Activated CD4-positive, alpha-beta T cell treated with anti-CD3 and anti-CD28 coated beads, Interleukin-10, Interleukin-2, amounts not matched to agents 100 ng/mL and 50 ng/mL, durations not matched to agents 16 hours and 8 hours (primary cell): ENCODE measurements around the gene TAMALIN.

ENCODE experiments used
- DNase-seq: peaks from one replicate; pipeline ENCODE4 v3.0.0-alpha.2; 2020

Gene TAMALIN

DNA sequence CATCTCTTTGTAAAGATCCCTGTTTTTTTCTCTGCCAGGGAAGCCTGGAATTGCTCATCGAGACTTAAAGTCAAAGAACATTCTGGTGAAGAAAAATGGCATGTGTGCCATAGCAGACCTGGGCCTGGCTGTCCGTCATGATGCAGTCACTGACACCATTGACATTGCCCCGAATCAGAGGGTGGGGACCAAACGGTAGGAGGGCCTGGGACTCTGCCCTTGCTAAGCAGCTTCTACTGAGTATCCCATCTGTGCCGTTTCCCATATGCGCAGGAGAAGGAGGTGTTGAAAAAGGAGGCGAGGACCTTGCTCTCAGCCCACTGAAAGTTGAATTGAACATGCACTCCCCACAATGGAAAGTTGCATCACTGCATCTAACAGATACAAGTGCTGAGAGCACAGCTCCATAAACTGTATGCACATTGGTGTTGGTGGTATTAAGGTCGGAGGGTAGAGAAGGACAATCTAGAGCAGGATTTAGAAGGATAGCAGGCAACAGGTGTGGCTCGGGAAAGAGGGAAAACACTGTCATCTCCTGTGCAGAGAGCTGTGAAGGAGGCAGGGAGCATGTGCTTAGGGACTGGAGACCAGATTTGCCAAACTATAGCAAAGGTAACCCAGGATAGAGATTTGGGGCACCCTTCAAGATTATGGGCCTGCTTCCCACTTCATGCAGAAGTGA lies 21.5 kb upstream of the TAMALIN start:
- no peak for DNase-seq

- no peak for DNase-seq
Observed at GRCh38 chr12:51986834-51987233, 19.9 kb upstream of the TAMALIN start.

DNA sequence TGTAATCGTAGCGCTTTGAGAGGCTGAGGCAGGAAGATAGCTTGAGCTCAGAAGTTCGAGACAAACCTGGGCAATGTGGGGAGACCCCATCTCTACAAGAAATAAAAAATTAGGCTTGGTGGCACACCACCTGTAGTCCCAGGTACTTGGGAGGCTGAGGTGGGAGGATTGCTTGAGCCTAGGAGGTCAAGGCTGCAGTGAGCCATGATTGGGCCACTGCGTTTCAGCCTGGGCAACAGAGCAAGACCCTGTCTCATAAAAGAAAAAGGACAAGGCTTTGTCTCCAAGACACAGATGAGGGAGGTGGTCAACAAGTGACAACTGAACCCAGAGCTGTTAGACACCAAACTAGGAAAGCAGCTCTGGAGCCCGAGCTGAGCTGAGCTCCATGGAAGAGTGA lies 14.5 kb upstream of the TAMALIN start:
- no peak for DNase-seq

GRCh38 chr12:51994539-51994820 lies 12.3 kb upstream of the TAMALIN start:
- DNase-seq: no peak

- no peak for DNase-seq
Observed at GRCh38 chr12:51994959-51995358, 11.8 kb upstream of the TAMALIN start.

GRCh38 chr12:51997136-51997535 lies 9.6 kb upstream of the TAMALIN start:
- DNase-seq: no peak

DNA sequence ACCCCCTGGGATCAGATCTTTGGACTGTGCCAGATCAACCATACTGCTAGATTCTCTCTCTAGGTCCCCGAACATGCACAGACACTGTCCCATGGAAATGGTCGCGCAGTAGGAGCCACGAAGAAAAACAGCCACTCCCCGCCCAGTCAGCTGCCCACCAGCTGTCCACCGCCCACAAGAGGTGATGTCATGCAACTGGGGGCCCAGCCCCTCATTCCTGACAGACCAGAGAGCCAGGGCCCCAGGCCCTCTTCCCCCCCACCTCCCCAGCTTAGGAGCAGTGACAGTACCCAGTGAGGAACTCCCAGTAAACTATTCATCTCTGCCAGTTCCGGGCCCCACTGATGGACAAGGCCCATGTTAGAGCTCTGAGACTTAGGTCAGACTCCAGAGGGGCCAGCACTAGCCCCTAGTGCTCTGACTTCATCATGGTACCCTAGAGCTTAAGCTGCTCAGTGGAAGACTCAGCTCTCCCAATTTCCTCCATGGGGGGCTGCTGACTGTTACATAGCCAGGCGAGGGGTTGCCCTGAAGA lies 3.7 kb upstream of the TAMALIN start:
- DNase-seq: no peak

GRCh38 chr12:52003591-52003990 lies 3.2 kb upstream of the TAMALIN start:
- no peak for DNase-seq

DNA sequence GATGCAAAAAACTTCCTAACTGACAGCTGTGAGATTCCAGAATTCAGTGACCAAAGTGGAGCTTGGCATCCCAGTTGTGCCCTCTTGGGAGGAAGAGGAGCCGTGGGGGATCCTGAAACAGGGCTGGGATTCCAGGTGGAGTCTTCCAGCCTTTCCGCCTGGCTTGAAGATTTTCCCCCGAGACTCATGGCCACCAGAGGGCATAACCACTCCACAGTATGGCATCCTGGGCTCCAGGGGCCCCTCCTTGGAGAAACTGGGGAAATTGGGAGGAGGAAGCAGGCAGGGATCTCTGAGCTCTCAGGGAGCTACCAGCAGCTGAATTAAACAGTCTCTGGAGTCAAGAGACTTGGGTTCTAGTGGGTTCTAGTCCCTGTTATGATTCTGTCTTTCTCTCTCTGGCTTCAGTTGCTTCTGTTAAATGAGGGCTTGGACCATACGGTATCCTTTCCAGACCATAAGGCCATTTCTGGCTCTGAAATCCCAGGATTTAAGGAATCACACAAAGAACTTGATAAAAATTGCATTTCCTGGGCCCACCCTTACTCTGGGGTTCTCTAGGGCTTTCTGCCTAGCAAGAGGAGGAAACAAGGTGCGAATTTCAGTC lies 2.6 kb upstream of the TAMALIN start:
- DNase-seq: no peak

DNA sequence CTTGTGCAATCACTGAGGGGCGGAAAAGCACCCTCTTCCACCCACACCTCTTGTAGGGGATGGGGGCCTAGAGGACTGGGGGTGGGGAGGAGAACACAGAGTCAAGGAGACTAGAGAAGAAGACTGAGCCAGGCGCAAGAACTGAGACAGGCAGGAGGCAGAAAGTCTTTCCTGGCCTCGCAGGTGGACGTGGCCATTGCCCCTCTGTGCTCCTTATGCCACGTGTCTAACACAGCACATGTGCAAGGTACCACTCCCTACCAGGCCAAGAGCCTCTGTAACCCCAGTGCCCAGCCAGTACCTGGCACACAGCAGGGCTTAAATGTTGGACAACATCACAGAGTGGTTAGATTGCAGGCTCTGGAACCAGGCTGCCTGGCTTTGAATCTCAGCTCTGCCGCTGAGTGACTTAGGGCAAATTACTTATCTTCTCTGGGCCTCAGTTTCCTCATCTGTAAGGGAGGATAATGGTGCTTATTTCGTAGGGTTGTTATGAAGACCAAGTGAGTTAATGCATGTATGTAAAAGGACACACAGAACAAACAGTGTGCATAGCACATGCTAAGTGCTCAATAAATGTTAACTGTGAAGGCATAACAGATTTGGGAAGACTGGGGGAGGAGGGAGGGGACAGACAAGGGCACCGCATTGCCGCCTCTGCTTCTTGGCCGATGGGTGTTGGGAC lies 1.4 kb upstream of the TAMALIN start:
- DNase-seq: no peak

DNA sequence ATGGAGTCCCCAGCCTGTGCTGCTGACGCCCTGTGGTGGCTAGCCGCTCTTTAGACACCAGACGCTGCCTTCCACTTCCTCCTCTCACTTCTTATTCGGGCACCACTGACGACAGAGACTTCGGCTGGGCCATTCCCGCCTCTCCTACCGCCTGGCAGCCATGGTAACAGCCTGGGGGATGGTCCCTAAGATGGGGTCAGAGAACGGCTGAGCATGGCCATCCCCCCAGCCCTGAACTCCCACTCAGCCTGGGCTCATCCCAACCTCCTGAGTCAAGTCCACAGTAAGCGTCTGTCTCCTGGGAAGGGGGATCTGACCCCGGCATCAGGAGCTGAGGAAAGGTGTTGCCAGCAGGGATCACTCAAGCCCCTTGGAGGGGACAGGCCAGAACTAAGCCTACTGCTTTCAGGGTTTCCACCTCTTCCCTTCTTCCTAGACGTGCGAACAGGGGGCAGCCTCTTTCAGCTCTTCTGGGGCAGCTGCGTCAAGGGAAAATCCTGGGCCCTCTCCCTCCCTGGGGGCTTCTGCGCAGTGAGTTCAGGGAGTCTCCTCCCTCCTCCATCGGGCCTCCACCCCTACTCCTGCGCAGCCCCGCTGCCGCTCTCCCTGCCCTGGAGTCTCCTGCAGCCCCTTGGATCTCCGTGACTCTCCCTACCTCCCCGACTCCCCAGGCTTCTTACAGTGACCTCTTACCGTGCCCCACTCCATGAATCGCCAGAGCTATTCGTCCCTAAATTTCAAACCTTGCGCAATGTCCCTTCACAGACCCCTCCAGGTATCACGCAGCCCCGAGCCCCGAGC lies 643 bp upstream of the TAMALIN start:
- no peak for DNase-seq

DNA sequence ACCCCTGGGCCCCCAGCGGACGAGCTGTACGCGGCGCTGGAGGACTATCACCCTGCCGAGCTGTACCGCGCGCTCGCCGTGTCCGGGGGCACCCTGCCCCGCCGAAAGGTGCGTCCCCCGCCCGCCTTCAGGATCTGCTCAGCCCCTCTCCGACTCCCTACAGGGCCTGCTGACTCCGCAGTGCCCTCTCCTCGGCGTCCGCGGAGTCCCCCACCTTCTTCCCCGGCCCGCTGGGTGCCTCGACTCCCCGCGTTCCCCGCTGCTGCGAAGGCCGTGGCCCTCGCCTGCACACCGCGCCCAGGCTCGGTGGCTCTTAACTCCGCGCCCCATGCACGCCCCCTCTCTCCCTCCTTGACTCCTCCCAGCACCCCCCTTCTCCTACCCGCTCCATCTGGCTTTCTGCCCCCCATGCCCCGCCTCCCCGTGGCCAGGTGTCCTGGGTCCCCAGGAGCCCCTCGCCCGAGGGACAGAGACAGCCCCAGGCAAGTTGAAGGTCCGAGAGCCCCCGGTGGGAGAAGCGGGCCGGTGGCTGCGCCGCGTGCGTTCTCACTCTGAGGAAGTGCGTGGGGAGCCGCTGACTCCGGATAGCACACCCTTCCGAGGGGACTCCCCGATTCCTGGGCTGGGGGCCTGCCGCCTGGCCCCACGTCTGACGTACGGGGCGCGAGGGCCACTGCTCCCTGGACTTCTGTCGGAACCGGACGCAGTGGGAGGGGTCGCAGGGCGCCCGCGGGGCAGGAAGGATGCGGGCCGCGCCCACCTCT lies 594 bp downstream of the TAMALIN start:
- no peak for DNase-seq

- DNase-seq: no peak
Observed at GRCh38 chr12:52007982-52008510, 1.3 kb downstream of the TAMALIN start.

- DNase-seq: no peak
Observed at GRCh38 chr12:52009081-52009751, 2.5 kb downstream of the TAMALIN start.

DNA sequence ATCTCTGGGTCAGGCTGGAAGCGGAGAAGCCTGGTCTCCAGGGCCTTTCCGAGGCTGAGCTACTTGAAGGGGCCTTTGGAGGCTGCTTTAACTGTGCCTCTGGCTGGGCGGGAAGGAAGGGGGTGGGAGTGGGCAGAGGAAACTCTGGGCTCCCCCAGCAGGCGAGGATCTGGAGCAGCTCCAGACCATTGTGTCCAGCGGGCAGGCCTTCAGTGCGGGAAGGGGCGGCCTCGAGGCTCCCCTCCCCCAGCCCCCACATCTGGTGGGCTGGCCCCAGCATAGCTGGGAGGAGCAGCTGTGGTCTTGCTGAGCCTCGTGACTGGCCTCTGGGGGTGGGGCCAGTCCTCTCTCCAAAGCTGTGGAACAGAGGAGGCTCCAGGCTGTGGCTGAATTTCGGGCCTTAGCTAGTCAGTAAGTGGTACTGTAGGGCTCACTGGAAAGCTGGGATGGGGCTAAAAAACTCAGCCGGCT lies 3.4 kb downstream of the TAMALIN start:
- DNase-seq: no peak

- DNase-seq: no peak
Observed at GRCh38 chr12:52010692-52011601, 4.2 kb downstream of the TAMALIN start.

DNA sequence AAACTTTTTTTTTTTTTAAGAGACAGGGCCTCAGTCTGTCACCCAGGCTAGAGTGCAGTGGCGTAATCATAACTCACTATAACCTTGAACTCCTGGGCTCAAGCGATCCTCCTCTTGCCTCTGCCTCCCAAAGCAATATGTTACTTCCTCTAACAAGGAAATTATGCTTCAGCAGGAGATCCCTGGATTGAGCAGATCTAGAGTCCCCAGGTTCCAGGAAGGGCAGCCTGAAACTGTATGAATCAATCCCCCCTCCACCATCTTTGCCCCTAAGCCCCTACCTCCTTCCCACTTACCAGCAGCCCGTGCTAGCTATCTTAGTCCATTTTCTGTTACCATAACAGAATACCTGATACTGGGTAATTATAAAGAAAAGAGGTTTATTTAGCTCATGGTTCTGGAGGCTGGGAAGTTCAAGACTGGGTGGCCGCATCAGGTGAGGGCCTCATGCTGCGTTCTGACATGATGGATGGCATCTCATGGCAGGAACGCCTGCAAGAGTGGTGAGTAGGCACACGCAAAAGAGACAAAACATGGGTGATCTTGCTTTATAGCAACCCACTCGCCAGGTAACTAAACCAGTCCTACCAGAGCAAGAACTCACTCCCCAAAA lies 5.0 kb downstream of the TAMALIN start:
- DNase-seq: no peak

GRCh38 chr12:52013626-52014310 lies 7.0 kb downstream of the TAMALIN start:
- no peak for DNase-seq
